ENCODE measurements around the gene ATP6V0C.

Gene ATP6V0C

DNA sequence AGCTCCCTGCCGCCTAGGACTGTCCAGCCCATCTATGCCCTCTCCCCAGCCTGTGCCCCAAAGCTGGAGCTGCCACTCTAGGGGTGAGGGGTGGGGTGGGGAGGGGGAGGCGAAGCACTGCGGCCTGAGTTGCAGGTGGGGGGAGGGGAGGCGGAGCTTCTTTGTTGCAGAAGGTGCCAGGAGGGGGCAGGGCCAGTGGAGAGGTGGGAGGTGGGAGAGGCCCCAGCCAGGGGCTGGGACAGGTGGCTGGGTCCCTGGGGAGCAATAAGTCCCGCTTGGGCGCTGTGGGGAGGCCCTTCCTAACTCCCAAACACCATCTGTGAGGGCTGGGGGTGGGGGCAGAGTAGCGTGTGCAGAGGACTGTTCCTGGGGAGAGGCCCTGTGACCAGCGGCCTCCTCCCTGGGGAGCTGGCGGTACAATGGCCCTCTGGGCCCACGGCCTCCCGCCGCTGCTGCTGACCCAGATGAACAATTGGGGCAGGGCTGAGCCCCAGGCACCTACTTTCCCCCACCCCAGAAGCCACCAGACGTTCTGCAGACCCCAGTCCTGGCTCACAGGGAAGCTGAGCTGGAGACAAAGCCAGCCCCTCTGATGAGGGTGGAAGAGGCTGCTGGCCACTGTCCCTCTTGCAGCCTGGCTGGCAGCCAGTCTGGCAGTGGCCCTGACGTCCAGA lies 44.9 kb upstream of the ATP6V0C start:
- H3K27ac ChIP-seq = peak overlapping the region; percentile 81
- TF ChIP-seq CTCF (conservative IDR thresholded peaks at IDR 0.05) = no peak

DNA sequence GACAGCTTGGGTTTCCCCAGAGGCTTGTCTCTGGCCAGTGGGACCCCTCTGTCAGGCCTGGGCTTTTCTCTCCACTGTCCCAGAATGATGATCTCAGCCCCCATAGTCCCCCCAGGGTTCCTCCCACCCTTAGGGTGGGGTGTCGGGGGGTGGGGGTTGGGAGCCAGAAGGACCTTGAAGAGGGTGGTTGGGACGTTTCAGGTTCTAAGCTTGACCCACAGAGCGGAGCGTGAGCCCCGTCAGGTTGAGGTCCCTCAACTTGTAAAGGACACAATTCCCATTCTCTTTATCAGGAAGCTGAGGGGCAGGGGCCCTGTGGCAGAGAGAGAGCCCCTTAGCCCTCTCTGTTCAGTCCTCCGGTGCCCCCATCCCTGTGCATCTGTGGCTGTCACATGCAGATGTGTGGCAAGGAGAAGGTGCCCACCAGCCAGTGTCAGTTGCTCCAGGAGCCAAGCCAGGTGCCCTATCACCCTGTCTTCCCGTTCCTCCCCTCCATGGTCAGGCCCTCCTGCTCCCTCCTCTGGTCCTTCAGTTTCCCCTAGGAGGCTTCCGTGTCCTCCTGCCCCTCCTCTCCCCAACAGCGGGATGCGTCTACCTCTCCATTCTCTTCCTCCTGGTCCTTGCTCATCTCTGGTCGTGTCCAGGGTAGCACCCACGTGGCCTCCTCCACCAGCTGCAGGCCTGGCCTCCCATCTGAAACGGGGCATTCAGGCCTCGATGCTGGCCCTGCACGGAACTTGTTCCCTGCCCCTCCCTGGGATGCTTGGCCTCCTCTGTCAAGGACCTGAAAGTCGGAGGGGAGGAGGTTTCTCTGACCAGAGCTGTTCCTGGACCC lies 44.1 kb upstream of the ATP6V0C start:
- H3K27ac ChIP-seq = peak overlapping the region; percentile 81
- TF ChIP-seq CTCF (conservative IDR thresholded peaks at IDR 0.05) = no peak

DNA sequence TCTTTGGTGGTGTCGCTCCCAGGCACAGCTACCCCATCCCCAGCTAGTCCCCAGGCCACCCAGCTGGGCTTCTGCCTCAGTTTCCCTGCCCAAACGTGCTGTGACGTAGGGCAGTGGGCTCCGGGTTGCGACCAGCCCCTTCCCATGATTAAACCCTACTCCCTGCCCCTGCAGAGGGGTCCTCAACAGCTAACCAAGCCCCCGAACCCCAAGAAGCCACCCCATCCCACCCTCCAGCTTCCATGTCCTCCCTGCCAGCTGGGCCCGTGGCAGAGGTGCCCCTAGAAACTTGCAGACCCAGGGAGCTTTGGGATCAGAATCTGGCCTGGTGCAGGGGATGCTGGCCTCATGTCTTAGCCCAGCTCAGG lies 43.5 kb upstream of the ATP6V0C start:
- no peak overlapping the region for H3K27ac ChIP-seq
- no peak for TF ChIP-seq CTCF (conservative IDR thresholded peaks at IDR 0.05)

- peak overlapping the region; percentile 45; the same call in 1 of the 2 replicates for H3K27ac ChIP-seq
- TF ChIP-seq CTCF (conservative IDR thresholded peaks at IDR 0.05) = no peak
Measured at GRCh38 chr16:2470603-2471015, 43.1 kb upstream of the ATP6V0C start.

- TF ChIP-seq CTCF (conservative IDR thresholded peaks at IDR 0.05) = no peak
- H3K27ac ChIP-seq = peak within 1 kb of the TSS; percentile 45; the same call in 1 of the 2 replicates
Measured at GRCh38 chr16:2471016-2471652, 42.6 kb upstream of the ATP6V0C start, which contains the start of gene NTN3. Gene NTN3 (plus strand): TSS chr16:2471297. CDS start chr16:2471702, 405 bp downstream.

GRCh38 chr16:2471653-2472487 lies 41.9 kb upstream of the ATP6V0C start:
- no peak for TF ChIP-seq CTCF (conservative IDR thresholded peaks at IDR 0.05)
- H3K27ac ChIP-seq = peak overlapping the region; percentile 45; the same call in 1 of the 2 replicates
